Left renal cortex interstitium (tissue), 4 donors: Measurements from ENCODE around the gene SPIN2B. TPM values are rescaled to one million over a fixed set of nuclear protein-coding genes. Genes with fewer than 3 reads are reported as not detected.

Experiments used
- DNase-seq, 4 donors: peaks; one replicate each; pipeline ENCODE4 v3.0.0-alpha.2; 2013; ENCODE audit warnings: low read depth in 4 of 4, low spot score in 2 of 4, missing footprints in 1 of 4
- polyA plus RNA-seq, 4 donors: library from polyadenylated mRNA; unstranded; fragments of 120-200 nt; gene quantifications; one replicate each; pipeline ENCODE4 v1.2.1, GENCODE V29; 2013; ENCODE audit not compliant: insufficient read length in 4 of 4

Gene SPIN2B
- polyA plus RNA-seq, 4 donors, result 18.2 to 23.8 (median 21.6) TPM

GRCh38 chrX:57074458-57074857 lies 46.9 kb downstream of the SPIN2B start:
- no peak for DNase-seq

GRCh38 chrX:57070185-57070984 lies 51.0 kb downstream of the SPIN2B start:
- DNase-seq, result no peak

Other genes starting within 250 kb of the SPIN2B start
- gene SPIN3, start 126.0 kb downstream of the SPIN2B start, polyA plus RNA-seq, result 10 to 100 TPM; 18.3 to 26.4 (median 22.5) TPM
- gene SPIN2A, start 15.8 kb upstream of the SPIN2B start, polyA plus RNA-seq, result 1 to 10 TPM; 3.9 to 5.2 (median 4.3) TPM
- gene FAAH2, start 165.2 kb upstream of the SPIN2B start, polyA plus RNA-seq, result 10 to 100 TPM; 11.7 to 14.4 (median 12.7) TPM